Vagina (tissue), 2 donors: ENCODE results near the gene ZBTB7C.

Experiments
- CTCF ChIP-seq, 3 experiments: fragments of 450-650 bp in 2 of 3; fragments of 200-600 bp in 1 of 3; sonication (generic) in 1 of 3; IDR thresholded peaks; one replicate each; pipeline ENCODE4 v1.5.1; 2017 to 2019; ENCODE audit warnings: antibody characterized with exemption in 3 of 3, mild to moderate bottlenecking in 2 of 3, moderate library complexity in 2 of 3
- POLR2A ChIP-seq, 2 donors: fragments of 450-650 bp; IDR thresholded peaks; one replicate each; pipeline ENCODE4 v1.6.1; 2017; ENCODE audit warnings: antibody characterized with exemption in 2 of 2, mild to moderate bottlenecking in 2 of 2, moderate library complexity in 2 of 2
- POLR2AphosphoS5 ChIP-seq, 2 donors: sonication (generic); formaldehyde crosslinking; IDR thresholded peaks; one replicate each; pipeline ENCODE4 v1.9.0; 2017; ENCODE audit warnings: antibody characterized with exemption in 2 of 2, mild to moderate bottlenecking in 2 of 2, low read depth in 1 of 2; ENCODE audit not compliant: insufficient read depth in 1 of 2

- TF ChIP-seq POLR2A (IDR thresholded peaks at IDR 0.05) = no peak
- TF ChIP-seq CTCF (IDR thresholded peaks at IDR 0.05) = no peak
- TF ChIP-seq POLR2AphosphoS5 (IDR thresholded peaks at IDR 0.05; ENCODE audit: insufficient read depth in 1 of 2, low read depth in 1 of 2) = no peak
Observed at GRCh38 chr18:48413342-48413741, 4.2 kb upstream of the ZBTB7C start.
